Rectal smooth muscle tissue (tissue), 1 donor: ENCODE data around the gene PINK1.

ENCODE experiments used
- H3K27ac ChIP-seq: one replicate; pipeline ENCODE4 v1.7.0; 2013; ENCODE audit warnings: low read depth, low read length, inconsistent platforms
- H3K27me3 ChIP-seq: one replicate; pipeline ENCODE4 v1.7.0; 2013; ENCODE audit warnings: low read length; ENCODE audit not compliant: control insufficient read depth, insufficient read depth
- H3K36me3 ChIP-seq: one replicate; pipeline ENCODE4 v1.7.0; 2013; ENCODE audit warnings: low read length; ENCODE audit not compliant: control insufficient read depth, insufficient read depth
- H3K4me1 ChIP-seq: one replicate; pipeline ENCODE4 v1.7.0; 2013; ENCODE audit warnings: low read length; ENCODE audit not compliant: control insufficient read depth, insufficient read depth
- H3K4me3 ChIP-seq: one replicate; pipeline ENCODE4 v1.7.0; 2013; ENCODE audit warnings: low read length
- H3K9ac ChIP-seq: one replicate; pipeline ENCODE4 v1.7.0; 2013; ENCODE audit warnings: low read length

Gene PINK1

GRCh38 chr1:20633190-20634064 is at the start of gene PINK1:
PINK1 (plus strand) TSS chr1:20633458; CDS start chr1:20633549, 91 bp downstream.
- H3K4me1 ChIP-seq, result peaks cover 7% of the 10 kb centered on the region
- H3K27ac ChIP-seq, result peak within 1 kb of the TSS; percentile 87
- H3K27me3 ChIP-seq, result no peaks in the 10 kb centered on the region
- peaks cover 2% of the 10 kb centered on the region for H3K36me3 ChIP-seq
- peak within 1 kb of the TSS; percentile 80 for H3K9ac ChIP-seq
- peak within 1 kb of the TSS; percentile 76 for H3K4me3 ChIP-seq

GRCh38 chr1:20584890-20585289 is 48.4 kb upstream of the PINK1 start:
- H3K27ac ChIP-seq, result no peak overlapping the region
- no peak overlapping the region for H3K4me3 ChIP-seq
- H3K36me3 ChIP-seq, result no peaks in the 10 kb centered on the region
- H3K27me3 ChIP-seq, result peaks cover 9% of the 10 kb centered on the region
- H3K9ac ChIP-seq, result no peak overlapping the region
- no peaks in the 10 kb centered on the region for H3K4me1 ChIP-seq

GRCh38 chr1:20586953-20587660 is 46.2 kb upstream of the PINK1 start:
- no peak overlapping the region for H3K9ac ChIP-seq
- no peaks in the 10 kb centered on the region for H3K36me3 ChIP-seq
- no peak overlapping the region for H3K4me3 ChIP-seq
- no peaks in the 10 kb centered on the region for H3K4me1 ChIP-seq
- no peak overlapping the region for H3K27ac ChIP-seq
- peaks cover 9% of the 10 kb centered on the region for H3K27me3 ChIP-seq

- no peak overlapping the region for H3K9ac ChIP-seq
- no peak overlapping the region for H3K4me3 ChIP-seq
- H3K27ac ChIP-seq, result no peak overlapping the region
- H3K4me1 ChIP-seq, result no peaks in the 10 kb centered on the region
- H3K36me3 ChIP-seq, result no peaks in the 10 kb centered on the region
- peaks cover 9% of the 10 kb centered on the region for H3K27me3 ChIP-seq
These were observed 45.6 kb upstream of the PINK1 start for GRCh38 chr1:20587661-20588053.

- Histone ChIP-seq H3K4me3 (peak within 1 kb of the TSS; percentile 25), H3K27me3 (peaks cover 9% of the 10 kb centered on the region), H3K4me1 (no peaks in the 10 kb centered on the region), H3K9ac (no peak within 1 kb of the TSS), H3K27ac (no peak within 1 kb of the TSS), H3K36me3 (no peaks in the 10 kb centered on the region)
These were observed 44.5 kb upstream of the PINK1 start, which contains the start of gene CDA for GRCh38 chr1:20588634-20589225. CDA (plus strand) TSS chr1:20589097; CDS start chr1:20589130, 33 bp downstream.

GRCh38 chr1:20589331-20590278 is 43.7 kb upstream of the PINK1 start:
- Histone ChIP-seq H3K9ac (no peak overlapping the region), H3K27me3 (peaks cover 9% of the 10 kb centered on the region), H3K36me3 (no peaks in the 10 kb centered on the region), H3K27ac (no peak overlapping the region), H3K4me3 (peak overlapping the region; percentile 25), H3K4me1 (no peaks in the 10 kb centered on the region)

- H3K9ac ChIP-seq, result no peak overlapping the region
- H3K36me3 ChIP-seq, result no peaks in the 10 kb centered on the region
- H3K27me3 ChIP-seq, result peaks cover 9% of the 10 kb centered on the region
- no peak overlapping the region for H3K4me3 ChIP-seq
- no peaks in the 10 kb centered on the region for H3K4me1 ChIP-seq
- no peak overlapping the region for H3K27ac ChIP-seq
These were observed 42.9 kb upstream of the PINK1 start for GRCh38 chr1:20590306-20590777.

GRCh38 chr1:20593756-20594155 is 39.5 kb upstream of the PINK1 start:
- Histone ChIP-seq H3K4me1 (no peaks in the 10 kb centered on the region), H3K27me3 (peaks cover under 1% of the 10 kb centered on the region), H3K9ac (no peak overlapping the region), H3K4me3 (no peak overlapping the region), H3K27ac (no peak overlapping the region), H3K36me3 (no peaks in the 10 kb centered on the region)

GRCh38 chr1:20594746-20595145 is 38.5 kb upstream of the PINK1 start:
- Histone ChIP-seq H3K27ac (no peak overlapping the region), H3K27me3 (no peaks in the 10 kb centered on the region), H3K9ac (no peak overlapping the region), H3K4me3 (no peak overlapping the region), H3K36me3 (no peaks in the 10 kb centered on the region), H3K4me1 (no peaks in the 10 kb centered on the region)

GRCh38 chr1:20596106-20596505 is 37.2 kb upstream of the PINK1 start:
- H3K36me3 ChIP-seq, result no peaks in the 10 kb centered on the region
- H3K27me3 ChIP-seq, result no peaks in the 10 kb centered on the region
- H3K4me3 ChIP-seq, result no peak overlapping the region
- no peak overlapping the region for H3K27ac ChIP-seq
- no peak overlapping the region for H3K9ac ChIP-seq
- H3K4me1 ChIP-seq, result no peaks in the 10 kb centered on the region

GRCh38 chr1:20597650-20598049 is 35.6 kb upstream of the PINK1 start:
- Histone ChIP-seq H3K27me3 (no peaks in the 10 kb centered on the region), H3K4me1 (no peaks in the 10 kb centered on the region), H3K36me3 (no peaks in the 10 kb centered on the region), H3K4me3 (no peak overlapping the region), H3K27ac (no peak overlapping the region), H3K9ac (no peak overlapping the region)
